Common myeloid progenitor, CD34-positive (primary cell): ENCODE results near the gene LGR6.

Source experiments
- CTCF ChIA-PET: fragments of 350-600 bp; sonication (Branson Sonifier 250); formaldehyde crosslinking; loops from one replicate; lab custom pipeline; 2021; ENCODE audit warnings: antibody characterized with exemption; lab: Charles Lee
- POLR2A ChIA-PET: fragments of 350-600 bp; sonication (Branson Sonifier 250); formaldehyde crosslinking; loops from one replicate; lab custom pipeline; 2021; ENCODE audit warnings: antibody characterized with exemption; lab: Charles Lee
- DNase-seq, 3 donors: peaks; one replicate each; pipeline versions ENCODE4 v3.0.0 to v3.0.0-alpha.2; 2013
- H3K27ac ChIP-seq, 2 experiments: 1 replicate in 1 of 2; 2 replicates in 1 of 2; pipeline ENCODE4 v1.7.0; 2013; ENCODE audit warnings: inconsistent platforms in 2 of 2, low read length in 2 of 2, mild to moderate bottlenecking in 2 of 2, low read depth in 1 of 2, moderate library complexity in 1 of 2; ENCODE audit not compliant: severe bottlenecking in 2 of 2, insufficient read depth in 1 of 2, poor library complexity in 1 of 2
- H3K27me3 ChIP-seq, 5 experiments: replicated peaks in 2 of 5; 1 replicate in 3 of 5; 2 replicates in 2 of 5; pipeline versions ENCODE4 v1.6.1 to v1.7.0; 2013; ENCODE audit warnings: low read length in 4 of 5, mild to moderate bottlenecking in 2 of 5, moderate library complexity in 2 of 5, inconsistent platforms in 1 of 5; ENCODE audit not compliant: insufficient read depth in 5 of 5, control insufficient read depth in 4 of 5
- H3K36me3 ChIP-seq, 4 experiments: 1 replicate in 2 of 4; 2 replicates in 2 of 4; pipeline versions ENCODE4 v1.6.1 to v1.7.0; 2013; ENCODE audit warnings: low read length in 3 of 4, control low read depth in 1 of 4, mild to moderate bottlenecking in 1 of 4; ENCODE audit not compliant: control insufficient read depth in 4 of 4, insufficient read depth in 4 of 4
- H3K4me1 ChIP-seq, 4 experiments: 1 replicate in 3 of 4; 2 replicates in 1 of 4; pipeline versions ENCODE4 v1.6.1 to v1.7.1; 2013; ENCODE audit warnings: low read length in 3 of 4, mild to moderate bottlenecking in 3 of 4, control low read depth in 1 of 4, inconsistent platforms in 1 of 4, moderate library complexity in 1 of 4; ENCODE audit not compliant: control insufficient read depth in 4 of 4, insufficient read depth in 4 of 4; ENCODE audit errors: control extremely low read depth in 1 of 4
- H3K4me3 ChIP-seq, 7 experiments: 1 replicate in 4 of 7; 2 replicates in 3 of 7; pipeline versions ENCODE4 v1.5.1 to v1.7.0; 2013; ENCODE audit warnings: mild to moderate bottlenecking in 7 of 7, low read length in 6 of 7, moderate library complexity in 6 of 7, inconsistent platforms in 2 of 7, low read depth in 2 of 7, control low read depth in 1 of 7; ENCODE audit not compliant: insufficient read depth in 4 of 7, control insufficient read depth in 1 of 7; ENCODE audit errors: extremely low read depth in 1 of 7
- H3K9me3 ChIP-seq, 5 experiments: 1 replicate in 4 of 5; 2 replicates in 1 of 5; pipeline versions ENCODE4 v1.6.1 to v1.7.1; 2013; ENCODE audit warnings: low read length in 4 of 5, mild to moderate bottlenecking in 2 of 5, inconsistent platforms in 1 of 5, low read depth in 1 of 5, moderate library complexity in 1 of 5; ENCODE audit not compliant: control insufficient read depth in 4 of 5, insufficient read depth in 2 of 5; ENCODE audit errors: control extremely low read depth in 1 of 5
- WGBS: methylation state at CpG from one replicate; pipeline ENCODE4 v1.1.5; 2013; ENCODE audit not compliant: insufficient coverage; 5-methylcytosine and 5-hydroxymethylcytosine counted together

LGR6 gene

DNA sequence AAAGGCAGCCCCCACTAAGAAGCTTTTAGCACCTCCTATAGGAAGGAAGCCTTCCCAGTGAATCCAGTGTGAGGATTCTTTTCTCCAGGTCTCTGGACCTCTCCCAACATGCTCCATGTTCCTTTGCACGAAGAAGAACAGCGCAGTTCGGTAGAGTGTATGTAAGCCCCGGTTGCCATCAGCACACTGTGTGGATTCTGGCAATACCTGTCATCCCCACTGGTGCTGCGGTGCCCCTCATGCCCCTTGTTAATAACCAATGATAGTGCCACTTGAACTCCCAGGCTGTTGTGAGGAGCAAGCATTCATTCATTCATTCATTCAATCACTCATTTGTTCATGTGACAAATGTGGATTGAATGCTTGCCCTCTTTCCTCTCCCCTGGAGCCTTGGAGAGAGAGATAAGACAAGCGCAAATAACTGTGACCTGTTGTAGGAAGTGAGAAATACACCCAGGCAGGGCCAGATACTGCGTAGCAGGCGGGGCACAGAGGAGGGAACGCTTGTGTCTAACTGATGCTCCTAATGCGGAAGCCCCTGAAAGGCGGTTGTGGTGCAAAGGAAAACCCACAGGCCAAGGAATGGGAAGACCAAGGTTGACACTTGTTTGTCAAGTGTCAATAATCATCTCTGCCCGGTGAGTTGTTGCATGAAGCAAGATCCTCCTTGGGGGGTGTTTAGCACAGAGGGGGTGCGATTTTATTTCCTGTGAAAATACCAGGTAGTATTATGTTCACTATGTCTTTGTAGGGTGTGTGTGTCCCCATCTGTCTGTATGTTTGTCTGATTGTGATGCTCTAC lies 9.8 kb downstream of the LGR6 start:
- Histone ChIP-seq H3K9me3 (no peaks in the 10 kb centered on the region), H3K27ac (no peak overlapping the region), H3K27me3 (peaks cover 0 to 2% (median 0%) of the 10 kb centered on the region in 5 experiments), H3K4me3 (no peak overlapping the region), H3K36me3 (no peaks in the 10 kb centered on the region), H3K4me1 (peaks cover 0 to 54% (median 14%) of the 10 kb centered on the region in 4 experiments)
- ChIA-PET POLR2A (no interaction called here), CTCF (interaction anchor here (0.6 to 2.1 kb wide), 6 partner anchors 10 to 233 kb away, joined by 3 to 8 read pairs (median 3); partner anchors contain the start of gene LGR6)
- DNase-seq, result peak; percentile 71 to 90 (median 85)
- WGBS, result 48% methylated on average over 11 of the region's 13 CpGs

DNA sequence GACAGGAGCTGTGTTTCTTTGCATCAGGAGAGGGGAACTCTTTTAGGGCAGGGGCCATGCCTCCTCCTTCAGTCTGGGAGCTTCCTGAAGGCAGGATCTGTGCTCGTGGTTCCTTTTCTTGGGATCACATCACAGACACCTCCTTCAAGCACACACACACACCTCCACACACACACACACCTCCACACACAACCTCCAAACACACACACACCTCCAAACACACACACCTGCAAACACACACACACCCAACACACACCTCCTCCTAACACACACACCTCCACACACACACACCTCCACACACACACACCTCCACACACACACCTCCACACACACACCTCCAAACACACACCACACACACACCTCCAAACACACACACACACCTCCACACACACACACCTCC lies 10.5 kb downstream of the LGR6 start:
- ChIA-PET POLR2A (no interaction called here), CTCF (interaction anchor here (0.6 to 1.1 kb wide), 2 partner anchors 10 to 70 kb away, joined by 3 read pairs; partner anchors contain the start of gene LGR6)
- DNase-seq, result no peak
- H3K9me3 ChIP-seq, result no peaks in the 10 kb centered on the region
- H3K27ac ChIP-seq, result no peak overlapping the region
- peaks cover 0 to 2% (median 0%) of the 10 kb centered on the region in 5 experiments for H3K27me3 ChIP-seq
- peaks cover 0 to 51% (median 13%) of the 10 kb centered on the region in 4 experiments for H3K4me1 ChIP-seq
- H3K36me3 ChIP-seq, result no peaks in the 10 kb centered on the region
- WGBS, result 60% methylated on average over 1 of the region's 1 CpG
- H3K4me3 ChIP-seq, result no peak overlapping the region

DNA sequence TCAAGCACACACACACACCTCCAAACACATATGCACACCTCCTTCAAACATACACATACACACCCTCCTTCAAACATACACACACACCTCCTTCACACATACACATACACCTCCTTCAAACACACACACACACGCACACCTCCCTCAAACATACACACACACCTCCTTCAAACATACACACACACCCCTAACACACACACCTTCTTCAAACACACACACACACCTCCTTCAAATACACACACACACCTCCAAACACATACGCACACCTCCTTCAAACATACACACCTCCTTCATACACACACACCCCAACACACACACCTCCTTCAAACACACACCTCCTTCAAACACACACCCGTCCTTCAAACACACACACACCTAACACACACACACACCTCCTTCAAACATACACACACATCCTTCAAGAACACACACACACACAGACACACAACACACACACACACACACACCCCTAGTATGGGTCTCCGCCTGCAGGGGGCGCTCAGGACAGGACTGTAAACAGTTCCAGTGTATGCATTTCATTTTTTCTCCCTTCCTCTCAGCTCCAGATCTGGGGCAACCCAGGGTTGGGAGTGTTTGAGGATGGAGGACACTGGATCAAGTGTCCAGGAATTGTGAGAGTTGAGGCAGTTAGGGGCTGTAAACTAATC lies 12.1 kb downstream of the LGR6 start:
- whole genome bisulfite sequencing, result 87% methylated on average over 3 of the region's 5 CpGs
- Histone ChIP-seq H3K27me3 (peaks cover 0 to 2% (median 0%) of the 10 kb centered on the region in 5 experiments), H3K4me3 (no peak overlapping the region), H3K36me3 (no peaks in the 10 kb centered on the region), H3K4me1 (peaks cover 0 to 37% (median 8%) of the 10 kb centered on the region in 4 experiments), H3K27ac (no peak overlapping the region), H3K9me3 (no peaks in the 10 kb centered on the region)
- ChIA-PET POLR2A (no interaction called here), CTCF (interaction anchor here (0.7 to 1.6 kb wide), 4 partner anchors 10 to 106 kb away, joined by 3 to 4 read pairs (median 3); no protein-coding TSS in a partner anchor)
- DNase-seq, result no peak

DNA sequence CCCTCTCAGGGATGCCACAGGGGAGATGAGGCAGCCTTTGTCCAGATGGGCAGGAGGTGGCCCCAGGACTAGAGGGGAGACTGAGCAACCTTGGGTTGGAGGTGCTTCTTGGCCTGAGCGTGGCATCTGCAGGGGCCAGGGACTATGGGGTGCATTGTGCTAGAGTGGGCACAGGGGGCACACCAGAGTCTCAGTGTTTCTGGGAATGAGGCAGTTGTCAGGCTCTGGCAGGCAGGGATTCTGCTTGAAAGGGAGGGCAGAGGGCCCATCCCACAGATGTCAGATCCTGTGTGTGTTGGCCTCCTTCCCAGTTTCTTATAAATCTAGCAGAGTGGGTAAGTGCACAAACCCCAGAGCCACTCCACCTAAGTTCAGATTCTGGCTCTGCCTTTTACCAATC lies 13.7 kb downstream of the LGR6 start:
- CTCF ChIA-PET, result interaction anchor here (1.7 kb wide), 1 partner anchor 107 kb away, joined by 5 read pairs; no protein-coding TSS in a partner anchor
- DNase-seq, result no peak
- H3K27ac ChIP-seq, result no peak overlapping the region
- H3K36me3 ChIP-seq, result no peaks in the 10 kb centered on the region
- POLR2A ChIA-PET, result no interaction called here
- 63% methylated on average over 1 of the region's 1 CpG for WGBS
- H3K27me3 ChIP-seq, result peaks cover 0 to 8% (median 0%) of the 10 kb centered on the region in 5 experiments
- no peaks in the 10 kb centered on the region for H3K9me3 ChIP-seq
- H3K4me3 ChIP-seq, result no peak overlapping the region
- H3K4me1 ChIP-seq, result peaks cover 0 to 25% (median 3%) of the 10 kb centered on the region in 4 experiments

DNA sequence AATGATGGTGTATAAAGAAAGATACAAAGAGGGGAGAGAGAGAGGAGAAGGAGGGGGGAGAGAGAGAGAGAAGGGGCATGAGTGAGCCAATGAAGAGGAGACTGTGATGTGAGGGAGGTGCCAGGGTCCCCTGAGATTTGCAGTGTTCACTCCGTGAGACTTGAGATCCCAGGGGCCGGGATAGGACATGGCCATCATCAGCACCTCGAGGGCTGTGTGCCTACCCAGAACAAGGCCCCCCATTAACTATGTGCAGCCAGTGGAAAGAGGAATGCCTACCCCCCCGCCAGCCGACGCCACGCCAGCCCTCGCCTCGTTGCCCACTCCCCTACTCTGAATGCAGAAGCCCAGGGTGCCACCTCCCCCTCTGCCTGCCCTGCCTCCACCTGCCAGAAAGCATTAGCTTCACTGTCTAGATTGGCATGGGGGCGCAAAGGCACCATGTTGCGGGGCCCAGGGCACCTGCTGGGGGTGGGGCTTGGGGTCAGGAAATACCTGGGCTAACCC lies 14.8 kb downstream of the LGR6 start:
- CTCF ChIA-PET, result interaction anchor here (1.0 to 2.4 kb wide), 3 partner anchors 17 to 108 kb away, joined by 3 to 6 read pairs (median 3); no protein-coding TSS in a partner anchor
- 79% methylated on average over 5 of the region's 11 CpGs for WGBS
- H3K27me3 ChIP-seq, result peaks cover 0 to 15% (median 2%) of the 10 kb centered on the region in 5 experiments

DNA sequence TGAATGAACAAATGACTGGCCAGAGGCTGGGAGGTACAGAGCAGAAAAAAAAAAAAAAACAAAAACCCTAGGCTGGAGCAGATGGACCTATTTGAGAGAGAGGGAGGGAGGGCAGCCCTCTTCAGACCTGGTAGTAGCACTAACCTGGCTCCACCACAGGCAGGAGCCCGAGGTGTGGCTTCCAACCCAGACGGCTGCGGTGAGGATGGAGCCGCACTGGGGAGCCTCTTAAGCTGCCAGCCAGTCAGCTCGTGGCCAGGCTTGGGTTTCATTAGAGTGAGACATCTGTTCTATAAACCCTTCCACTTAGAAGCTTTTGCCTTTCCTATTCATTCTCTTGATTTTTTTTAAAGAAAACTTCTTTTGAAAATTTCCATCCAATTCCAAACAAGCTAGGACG lies 16.8 kb downstream of the LGR6 start:
- Histone ChIP-seq H3K4me3 (no peak overlapping the region), H3K9me3 (no peaks in the 10 kb centered on the region), H3K27me3 (peaks cover 4 to 29% (median 19%) of the 10 kb centered on the region in 5 experiments), H3K27ac (no peak overlapping the region), H3K4me1 (peaks cover 3 to 12% (median 6%) of the 10 kb centered on the region in 4 experiments), H3K36me3 (no peaks in the 10 kb centered on the region)
- 63% methylated on average over 5 of the region's 6 CpGs for WGBS
- DNase-seq, result peak in 2 of 3 donors; percentile 59 to 71
- ChIA-PET CTCF (interaction anchor here (0.7 to 3.4 kb wide), 6 partner anchors 9 to 106 kb away, joined by 3 to 18 read pairs (median 4); partner anchors contain the start of gene LGR6), POLR2A (no interaction called here)

More for the DNA sequence above, 14.8 kb downstream of the LGR6 start:
- DNase-seq, result no peak
- Histone ChIP-seq H3K4me1 (peaks cover 0 to 14% (median 3%) of the 10 kb centered on the region in 4 experiments), H3K27ac (no peak overlapping the region), H3K36me3 (no peaks in the 10 kb centered on the region), H3K9me3 (no peaks in the 10 kb centered on the region), H3K4me3 (no peak overlapping the region)
- POLR2A ChIA-PET, result no interaction called here
